Astrocyte (in vitro differentiated cells and primary cell): ENCODE data around the gene HSD3B1.

Experiments used
- EZH2 ChIP-seq: IDR thresholded peaks from 2 replicates; pipeline ENCODE4 v1.6.1; 2012; ENCODE audit warnings: mild to moderate bottlenecking, low read length, inconsistent platforms; ENCODE audit not compliant: insufficient read depth
- TF ChIP-seq, protein P1 (sequence below): IDR thresholded peaks from 2 replicates; pipeline ENCODE4 v1.5.1; 2011; ENCODE audit warnings: low read depth, mild to moderate bottlenecking, inconsistent platforms, low read length, moderate library complexity; ENCODE audit not compliant: insufficient read depth

DNA sequence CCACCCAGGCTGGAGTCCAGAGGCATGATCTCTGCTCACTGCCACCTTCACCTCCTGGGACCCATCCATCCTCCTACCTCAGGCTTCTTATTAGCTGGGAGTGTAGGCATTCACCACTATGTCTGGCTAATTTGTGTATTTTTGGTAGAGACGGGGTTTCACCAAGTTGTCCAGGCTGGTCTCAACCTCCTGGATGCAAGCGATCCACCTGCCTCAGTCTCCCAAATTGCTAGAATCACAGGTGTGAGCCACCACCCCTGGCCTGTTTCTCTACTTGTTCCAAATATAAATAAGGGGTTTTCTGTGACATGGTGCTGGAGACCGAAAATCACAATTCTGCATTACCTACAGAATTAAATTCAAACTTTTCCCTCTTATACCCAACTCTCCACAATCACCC lies 36.6 kb upstream of the HSD3B1 start:
- TF ChIP-seq, protein P1, sequence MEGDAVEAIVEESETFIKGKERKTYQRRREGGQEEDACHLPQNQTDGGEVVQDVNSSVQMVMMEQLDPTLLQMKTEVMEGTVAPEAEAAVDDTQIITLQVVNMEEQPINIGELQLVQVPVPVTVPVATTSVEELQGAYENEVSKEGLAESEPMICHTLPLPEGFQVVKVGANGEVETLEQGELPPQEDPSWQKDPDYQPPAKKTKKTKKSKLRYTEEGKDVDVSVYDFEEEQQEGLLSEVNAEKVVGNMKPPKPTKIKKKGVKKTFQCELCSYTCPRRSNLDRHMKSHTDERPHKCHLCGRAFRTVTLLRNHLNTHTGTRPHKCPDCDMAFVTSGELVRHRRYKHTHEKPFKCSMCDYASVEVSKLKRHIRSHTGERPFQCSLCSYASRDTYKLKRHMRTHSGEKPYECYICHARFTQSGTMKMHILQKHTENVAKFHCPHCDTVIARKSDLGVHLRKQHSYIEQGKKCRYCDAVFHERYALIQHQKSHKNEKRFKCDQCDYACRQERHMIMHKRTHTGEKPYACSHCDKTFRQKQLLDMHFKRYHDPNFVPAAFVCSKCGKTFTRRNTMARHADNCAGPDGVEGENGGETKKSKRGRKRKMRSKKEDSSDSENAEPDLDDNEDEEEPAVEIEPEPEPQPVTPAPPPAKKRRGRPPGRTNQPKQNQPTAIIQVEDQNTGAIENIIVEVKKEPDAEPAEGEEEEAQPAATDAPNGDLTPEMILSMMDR, result no peak
- no peak for TF ChIP-seq EZH2
